H1 (cell line): ENCODE data around the gene EEF1G. TPM values are rescaled to one million over a fixed set of nuclear protein-coding genes. Genes with fewer than 3 reads are reported as not detected.

ENCODE experiments used
- CTCF ChIA-PET: fragments of 300-600 bp; sonication (Branson Sonifier 250); formaldehyde crosslinking; loops from one replicate; lab custom pipeline; 2021; ENCODE audit not compliant: partially characterized antibody; lab: Charles Lee
- POLR2A ChIA-PET: fragments of 300-600 bp; sonication (Branson Sonifier 250); formaldehyde crosslinking; loops from one replicate; lab custom pipeline; 2021; ENCODE audit warnings: inconsistent platforms; ENCODE audit not compliant: partially characterized antibody; lab: Charles Lee
- DNase-seq, 2 experiments: peaks; one replicate each; pipeline versions ENCODE4 v3.0.0 to v3.0.0-alpha.2; 2010 to 2022; ENCODE audit warnings: low spot score in 2 of 2, low read depth in 1 of 2, mixed read lengths in 1 of 2
- FAIRE-seq: peaks from 2 replicates; lab custom pipeline; 2011; peaks lifted over from hg19 to GRCh38; lab: Jason Lieb, UNC
- H2AFZ ChIP-seq: 2 replicates; pipeline ENCODE4 v1.8.1; 2012; ENCODE audit warnings: low read length, inconsistent platforms
- H2AK5ac ChIP-seq: 2 replicates; pipeline ENCODE4 v1.6.1; 2013; ENCODE audit warnings: low read depth, low read length
- H2BK120ac ChIP-seq: replicated peaks from 2 replicates; pipeline ENCODE3; 2013; ENCODE audit warnings: low read depth, low read length, inconsistent platforms
- H2BK12ac ChIP-seq: 2 replicates; pipeline ENCODE4 v1.6.1; 2013; ENCODE audit warnings: low read depth, low read length
- H2BK15ac ChIP-seq: 2 replicates; pipeline ENCODE4 v1.6.1; 2013; ENCODE audit warnings: low read length
- H2BK20ac ChIP-seq: 2 replicates; pipeline ENCODE4 v1.6.1; 2013; ENCODE audit warnings: low read length
- H2BK5ac ChIP-seq: 2 replicates; pipeline ENCODE4 v1.6.1; 2013; ENCODE audit warnings: low read depth, low read length
- H3K14ac ChIP-seq: 2 replicates; pipeline ENCODE4 v1.6.1; 2013; ENCODE audit warnings: inconsistent platforms; ENCODE audit not compliant: insufficient read length
- H3K18ac ChIP-seq: 2 replicates; pipeline ENCODE4 v1.6.1; 2013; ENCODE audit warnings: low read length; ENCODE audit errors: extremely low read depth
- H3K23ac ChIP-seq: 2 replicates; pipeline ENCODE4 v1.6.1; 2013; ENCODE audit warnings: inconsistent platforms; ENCODE audit not compliant: insufficient read length
- H3K23me2 ChIP-seq: 2 replicates; pipeline ENCODE4 v1.6.1; 2013; ENCODE audit warnings: low read depth, low read length
- H3K27ac ChIP-seq: 2 replicates; pipeline ENCODE4 v1.6.1; 2011; ENCODE audit warnings: low read depth, low read length, inconsistent platforms
- H3K27me3 ChIP-seq, 4 experiments: replicated peaks in 1 of 4; 1 replicate in 1 of 4; 2 replicates in 3 of 4; pipeline versions ENCODE4 v1.6.1 to v1.8.1; 2011 to 2013; ENCODE audit warnings: low read length in 3 of 4, mild to moderate bottlenecking in 3 of 4, inconsistent platforms in 2 of 4, mixed read lengths in 2 of 4, moderate library complexity in 1 of 4; ENCODE audit not compliant: control insufficient read depth in 3 of 4, insufficient read depth in 3 of 4; ENCODE audit errors: extremely low read depth in 1 of 4
- H3K36me3 ChIP-seq, 4 experiments: 2 replicates each; pipeline versions ENCODE4 v1.6.1 to v1.8.1; 2011 to 2013; ENCODE audit warnings: mild to moderate bottlenecking in 4 of 4, low read length in 3 of 4, moderate library complexity in 2 of 4, control low read depth in 1 of 4, inconsistent platforms in 1 of 4; ENCODE audit not compliant: insufficient read depth in 4 of 4, control insufficient read depth in 2 of 4
- H3K4ac ChIP-seq: replicated peaks from 2 replicates; pipeline ENCODE3; 2013; ENCODE audit warnings: low read length, low read depth, mixed read lengths, inconsistent platforms; ENCODE audit not compliant: insufficient read length
- H3K4me1 ChIP-seq, 4 experiments: replicated peaks in 1 of 4; 1 replicate in 1 of 4; 2 replicates in 3 of 4; pipeline versions ENCODE4 v1.6.1 to v1.8.1; 2011 to 2013; ENCODE audit warnings: low read length in 3 of 4, inconsistent platforms in 2 of 4, mixed read lengths in 1 of 4; ENCODE audit not compliant: insufficient read depth in 4 of 4, control insufficient read depth in 3 of 4
- H3K4me2 ChIP-seq, 2 experiments: 2 replicates each; pipeline versions ENCODE4 v1.6.1 to v1.8.1; 2011 to 2013; ENCODE audit warnings: low read depth in 2 of 2, low read length in 2 of 2, control low read depth in 1 of 2, inconsistent platforms in 1 of 2, mild to moderate bottlenecking in 1 of 2; ENCODE audit not compliant: insufficient read depth in 1 of 2
- H3K4me3 ChIP-seq, 4 experiments: fragments of 200-600, 300-600 bp in 1 of 4; sonication (generic), shearing (Covaris generic), sonication (Bioruptor Twin) in 1 of 4; 2 replicates each; pipeline versions ENCODE4 v1.5.1 to v1.8.1; 2011 to 2016; ENCODE audit warnings: low read length in 4 of 4, low read depth in 3 of 4, control low read depth in 2 of 4, inconsistent platforms in 2 of 4, mild to moderate bottlenecking in 2 of 4, mixed read lengths in 1 of 4, moderate library complexity in 1 of 4; ENCODE audit not compliant: insufficient read depth in 2 of 4; ENCODE audit errors: extremely low read depth in 1 of 4
- H3K56ac ChIP-seq: replicated peaks from 2 replicates; pipeline ENCODE3; 2013; ENCODE audit warnings: low read depth, mild to moderate bottlenecking, mixed read lengths, low read length, inconsistent platforms; ENCODE audit not compliant: insufficient read length
- H3K79me1 ChIP-seq: 2 replicates; pipeline ENCODE4 v1.6.1; 2013; ENCODE audit warnings: low read depth, low read length, control low read depth
- H3K79me2 ChIP-seq, 2 experiments: 2 replicates each; pipeline versions ENCODE4 v1.6.1 to v1.8.1; 2012 to 2013; ENCODE audit warnings: low read length in 2 of 2, mild to moderate bottlenecking in 2 of 2, inconsistent platforms in 1 of 2; ENCODE audit not compliant: insufficient read depth in 2 of 2, control insufficient read depth in 1 of 2
- H3K9ac ChIP-seq, 4 experiments: replicated peaks in 1 of 4; 1 replicate in 1 of 4; 2 replicates in 3 of 4; pipeline versions ENCODE4 v1.6.1 to v1.8.1; 2011 to 2013; ENCODE audit warnings: low read depth in 3 of 4, low read length in 3 of 4, control low read depth in 2 of 4, mild to moderate bottlenecking in 2 of 4, moderate library complexity in 2 of 4, inconsistent platforms in 1 of 4; ENCODE audit errors: extremely low read depth in 1 of 4
- H3K9me3 ChIP-seq, 2 experiments: 2 replicates each; pipeline versions ENCODE4 v1.6.1 to v1.8.1; 2012 to 2013; ENCODE audit warnings: mild to moderate bottlenecking in 2 of 2, moderate library complexity in 2 of 2, control low read depth in 1 of 2, inconsistent platforms in 1 of 2, low read depth in 1 of 2, low read length in 1 of 2, mixed read lengths in 1 of 2; ENCODE audit not compliant: insufficient read depth in 2 of 2
- H4K20me1 ChIP-seq, 2 experiments: replicated peaks in 1 of 2; 2 replicates each; pipeline versions ENCODE3 to v1.8.1; 2011 to 2013; ENCODE audit warnings: inconsistent platforms in 2 of 2, low read length in 2 of 2, mild to moderate bottlenecking in 1 of 2; ENCODE audit not compliant: insufficient read depth in 2 of 2, control insufficient read depth in 1 of 2
- H4K5ac ChIP-seq: 2 replicates; pipeline ENCODE4 v1.6.1; 2013; ENCODE audit warnings: low read length, low read depth, mixed read lengths, inconsistent platforms; ENCODE audit not compliant: insufficient read length
- H4K8ac ChIP-seq: 2 replicates; pipeline ENCODE4 v1.8.0; 2013; ENCODE audit warnings: mild to moderate bottlenecking, moderate library complexity, low read length, inconsistent platforms; ENCODE audit not compliant: insufficient read depth; ENCODE audit errors: extremely low read depth
- H4K91ac ChIP-seq: replicated peaks from 2 replicates; pipeline ENCODE3; 2013; ENCODE audit warnings: low read length, mixed read lengths, inconsistent platforms; ENCODE audit not compliant: insufficient read length
- POLR2A ChIP-seq, 2 experiments: IDR thresholded peaks; 1 replicate in 1 of 2; 2 replicates in 1 of 2; pipeline ENCODE4 v1.6.1; 2011; ENCODE audit warnings: low read depth in 2 of 2, low read length in 2 of 2, mild to moderate bottlenecking in 2 of 2; ENCODE audit errors: control extremely low read depth in 1 of 2
- RAD21 ChIP-seq, 2 experiments: IDR thresholded peaks in 1 of 2; conservative IDR thresholded peaks in 1 of 2; 2 replicates each; pipeline ENCODE4 v1.6.1; 2011; ENCODE audit warnings: low read depth in 2 of 2, low read length in 2 of 2, improper control_type of control experiment in 1 of 2, inconsistent platforms in 1 of 2, mild to moderate bottlenecking in 1 of 2, moderate library complexity in 1 of 2
- SIRT6 ChIP-seq: IDR thresholded peaks from one replicate; pipeline ENCODE4 v1.7.1; 2012; ENCODE audit warnings: low read length, inconsistent platforms
- SP2 ChIP-seq: IDR thresholded peaks from 2 replicates; pipeline ENCODE4 v1.6.1; 2012; ENCODE audit warnings: mild to moderate bottlenecking, low read length, inconsistent platforms
- SP4 ChIP-seq: IDR thresholded peaks from 2 replicates; pipeline ENCODE4 v1.6.1; 2012; ENCODE audit warnings: low read length, inconsistent platforms
- ZNF274 ChIP-seq: IDR thresholded peaks from 2 replicates; pipeline ENCODE4 v1.7.0; 2012; ENCODE audit warnings: low read length, borderline replicate concordance; ENCODE audit errors: extremely low read depth
- WGBS, 2 experiments: shearing (Covaris generic) in 1 of 2; methylation state at CpG; one replicate each; pipeline versions ENCODE4 v1.1.6 to v1.1.7; 2013 to 2015; ENCODE audit warnings: low lambda C conversion rate in 2 of 2, mixed read lengths in 2 of 2, inconsistent platforms in 1 of 2, low coverage in 1 of 2, missing lambda C conversion rate in 1 of 2; ENCODE audit not compliant: insufficient replicate concordance in 2 of 2, insufficient coverage in 1 of 2, insufficient read length in 1 of 2; ENCODE audit errors: extremely low coverage in 1 of 2, missing lambda C conversion rate in 1 of 2; 5-methylcytosine and 5-hydroxymethylcytosine counted together
- polyA plus RNA-seq, 7 experiments: library from polyadenylated mRNA; depleted of rRNA in 3 of 7; stranded (reverse) in 5 of 7; unstranded in 2 of 7; fragments of >200 nt in 5 of 7; fragments of 200-250 nt in 2 of 7; gene quantifications; 1 replicate in 5 of 7; 2 replicates in 1 of 7; 4 replicates in 1 of 7; pipeline versions ENCODE4 v1.2.1 to v1.2.3, GENCODE V29; 2011 to 2013; ENCODE audit warnings: missing spikeins in 2 of 7, mixed read lengths in 2 of 7
- total RNA-seq: library from RNA; stranded (reverse); fragmentation: NEBNext Ultra II Directional; extraction: Animal tissue kit (Norgen Biotek cat#: 25700); gene quantifications from 2 replicates; pipeline ENCODE4 v1.2.1, GENCODE V29; 2021

Gene EEF1G
- total and polyA plus RNA-seq, 2 of the 8 experiments (the other 6 are each of a cell fraction or from before 2014, with no cell fraction given): 1,627 to 1,996 TPM

- H3K9me3 ChIP-seq: no peaks in the 10 kb centered on the region
- DNase-seq (no peak), FAIRE-seq (no peak)
- no peak for TF ChIP-seq SP4
- TF ChIP-seq SP2: no peak
- no peak for TF ChIP-seq POLR2A (IDR thresholded peaks at IDR 0.05; ENCODE audit: control extremely low read depth in 1 of 2, low read depth in 2 of 2, low read length in 2 of 2)
- no peak for TF ChIP-seq RAD21 (IDR thresholded peaks at IDR 0.05 in 1 of 2, conservative IDR thresholded peaks at IDR 0.05 in 1 of 2; ENCODE audit: low read depth in 2 of 2, low read length in 2 of 2)
- no peak for TF ChIP-seq SIRT6
- no peak for TF ChIP-seq ZNF274
- H2BK5ac ChIP-seq: peak overlapping the region; percentile 64
- H3K4me3 ChIP-seq: no peak overlapping the region
- H3K4me1 ChIP-seq: peaks cover 30 to 62% (median 36%) of the 10 kb centered on the region in 4 experiments
- peak overlapping the region in 2 of 4 experiments; percentile 4 to 14; a peak in 4 of 7 replicates for H3K9ac ChIP-seq
- H2BK15ac ChIP-seq: 0 out of 2 replicates have a peak overlapping the region, but pooled peaks have one; percentile 33
- peaks cover 2% of the 10 kb centered on the region; the same call in 1 of the 2 replicates for H3K23me2 ChIP-seq
- peak overlapping the region; percentile 67 for H3K27ac ChIP-seq
- peak overlapping the region; percentile 11; the same call in 1 of the 2 replicates for H2AK5ac ChIP-seq
- H3K79me1 ChIP-seq: no peaks in the 10 kb centered on the region
- no peak overlapping the region for H2AFZ ChIP-seq
- peak overlapping the region; percentile 60; the same call in 1 of the 2 replicates for H2BK12ac ChIP-seq
- no peak overlapping the region for H4K8ac ChIP-seq
- H2BK20ac ChIP-seq: no peak overlapping the region
- no peak overlapping the region for H4K5ac ChIP-seq
- ChIA-PET CTCF (interaction anchor here (0.7 to 10.9 kb wide), 11 partner anchors 10 to 217 kb away, joined by 3 to 161 read pairs (median 6); partner anchors contain the start of genes AHNAK and EEF1G), POLR2A (interaction anchor here (0.7 to 20.3 kb wide), 17 partner anchors 10 to 150 kb away, joined by 3 to 336 read pairs (median 3); partner anchors contain the start of genes AHNAK, BSCL2, C11orf98 and CSKMT)
- H3K14ac ChIP-seq: no peak overlapping the region
- peaks cover 8 to 29% of the 10 kb centered on the region in 2 experiments for H4K20me1 ChIP-seq
- H3K23ac ChIP-seq: no peak overlapping the region
- H3K18ac ChIP-seq: peak overlapping the region; percentile 42
- H3K27me3 ChIP-seq: no peaks in the 10 kb centered on the region
- H3K4ac ChIP-seq: no peak overlapping the region
- whole genome bisulfite sequencing, 2 experiments: 89% methylated on average over 3 of the region's 3 CpGs; no CpG with 5 or more reads in 1 of the 2 experiments
- peaks cover 14 to 33% (median 23%) of the 10 kb centered on the region in 4 experiments for H3K36me3 ChIP-seq
- peaks cover 0 to 13% of the 10 kb centered on the region in 2 experiments; a peak in 1 of 4 replicates for H3K79me2 ChIP-seq
- H2BK120ac ChIP-seq: no peak overlapping the region
- H3K4me2 ChIP-seq: peak overlapping the region in 1 of 2 experiments; percentile 5; a peak in 1 of 4 replicates
- no peak overlapping the region for H3K56ac ChIP-seq
- no peak overlapping the region for H4K91ac ChIP-seq
These were observed 16.6 kb downstream of the EEF1G start for GRCh38 chr11:62556875-62557631.
